Liver (tissue), 9 donors: ENCODE results near the gene SIPA1L3. TPM values are rescaled to one million over a fixed set of nuclear protein-coding genes. Genes with fewer than 3 reads are reported as not detected.

Experiments used
- DNase-seq: peaks from one replicate; pipeline ENCODE4 v3.0.0-alpha.2; 2017; ENCODE audit warnings: low spot score
- H3K27ac ChIP-seq, 2 donors: one replicate each; pipeline ENCODE4 v1.7.0; 2013; ENCODE audit warnings: inconsistent platforms in 2 of 2, low read length in 2 of 2, control low read depth in 1 of 2, low read depth in 1 of 2, mild to moderate bottlenecking in 1 of 2
- H3K27me3 ChIP-seq, 4 donors: one replicate each; pipeline versions ENCODE4 v1.6.1 to v1.7.0; 2013; ENCODE audit warnings: low read length in 3 of 4, inconsistent platforms in 1 of 4, mild to moderate bottlenecking in 1 of 4, moderate library complexity in 1 of 4; ENCODE audit not compliant: control insufficient read depth in 4 of 4, insufficient read depth in 4 of 4
- H3K36me3 ChIP-seq, 4 donors: one replicate each; pipeline versions ENCODE4 v1.6.1 to v1.7.0; 2013; ENCODE audit warnings: low read length in 3 of 4, mild to moderate bottlenecking in 3 of 4, low read depth in 1 of 4, moderate library complexity in 1 of 4; ENCODE audit not compliant: control insufficient read depth in 4 of 4, insufficient read depth in 3 of 4
- H3K4me1 ChIP-seq, 4 donors: one replicate each; pipeline versions ENCODE4 v1.6.1 to v1.7.0; 2013; ENCODE audit warnings: low read length in 3 of 4, mild to moderate bottlenecking in 3 of 4, moderate library complexity in 1 of 4; ENCODE audit not compliant: control insufficient read depth in 4 of 4, insufficient read depth in 4 of 4
- H3K4me3 ChIP-seq, 3 donors: one replicate each; pipeline versions ENCODE4 v1.6.1 to v1.7.0; 2013; ENCODE audit warnings: low read length in 3 of 3, control low read depth in 1 of 3, low read depth in 1 of 3, mild to moderate bottlenecking in 1 of 3
- H3K9ac ChIP-seq, 2 donors: one replicate each; pipeline ENCODE4 v1.7.0; 2013; ENCODE audit warnings: low read length in 2 of 2, mild to moderate bottlenecking in 2 of 2, moderate library complexity in 2 of 2, control low read depth in 1 of 2, low read depth in 1 of 2
- H3K9me3 ChIP-seq, 4 donors: one replicate each; pipeline versions ENCODE4 v1.6.1 to v1.7.0; 2013; ENCODE audit warnings: low read length in 3 of 4; ENCODE audit not compliant: control insufficient read depth in 4 of 4
- FOXA1 ChIP-seq: IDR thresholded peaks from 2 replicates; pipeline ENCODE4 v1.6.1; 2016; ENCODE audit warnings: antibody characterized with exemption
- GABPA ChIP-seq, 2 donors: IDR thresholded peaks in 1 of 2; conservative IDR thresholded peaks in 1 of 2; 2 replicates each; pipeline ENCODE4 v1.6.1; 2016; ENCODE audit warnings: antibody characterized with exemption in 2 of 2, mild to moderate bottlenecking in 1 of 2, moderate library complexity in 1 of 2
- HNF4A ChIP-seq, 2 donors: conservative IDR thresholded peaks; 2 replicates each; pipeline ENCODE4 v1.6.1; 2016; ENCODE audit warnings: antibody characterized with exemption in 2 of 2, mild to moderate bottlenecking in 2 of 2
- JUND ChIP-seq, 2 donors: IDR thresholded peaks; 2 replicates each; pipeline ENCODE4 v1.6.1; 2016; ENCODE audit warnings: antibody characterized with exemption in 2 of 2
- RAD21 ChIP-seq, 2 donors: IDR thresholded peaks; 2 replicates each; pipeline ENCODE4 v1.6.1; 2016; ENCODE audit warnings: antibody characterized with exemption in 2 of 2, mild to moderate bottlenecking in 2 of 2
- RXRA ChIP-seq, 2 donors: IDR thresholded peaks; 2 replicates each; pipeline ENCODE4 v1.6.1; 2017 to 2018; ENCODE audit warnings: antibody characterized with exemption in 2 of 2, mild to moderate bottlenecking in 1 of 2
- SP1 ChIP-seq: IDR thresholded peaks from 2 replicates; pipeline ENCODE4 v1.6.1; 2018; ENCODE audit warnings: antibody characterized with exemption, mild to moderate bottlenecking
- TAF1 ChIP-seq: conservative IDR thresholded peaks from 2 replicates; pipeline ENCODE4 v1.6.1; 2016; ENCODE audit warnings: antibody characterized with exemption, mild to moderate bottlenecking
- YY1 ChIP-seq: IDR thresholded peaks from 2 replicates; pipeline ENCODE4 v1.6.1; 2016; ENCODE audit warnings: antibody characterized with exemption, mild to moderate bottlenecking
- WGBS: extraction: QIAGEN DNeasy Blood & Tissue Kit; methylation state at CpG from one replicate; pipeline ENCODE4 v1.1.7; 2013; 5-methylcytosine and 5-hydroxymethylcytosine counted together
- polyA plus RNA-seq, 2 donors: library from polyadenylated mRNA; stranded (reverse) in 1 of 2; unstranded in 1 of 2; fragments of 200-250 nt in 1 of 2; fragments of >200 nt in 1 of 2; fragmentation: Nextera tagmentation in 1 of 2; extraction: Ambion mirVana in 1 of 2; gene quantifications; one replicate each; pipeline versions ENCODE4 v1.2.1 to v1.2.3, GENCODE V29; 2013 to 2015
- total RNA-seq, 2 donors: library from RNA; depleted of rRNA; stranded (reverse); fragments of >200 nt; gene quantifications; one replicate each; pipeline ENCODE4 v1.2.3, GENCODE V29; 2014
- TF ChIP-seq, protein P1 (sequence below): IDR thresholded peaks from 2 replicates; pipeline ENCODE4 v1.6.1; 2016; ENCODE audit warnings: antibody characterized with exemption
- TF ChIP-seq, protein P2 (sequence below): IDR thresholded peaks from 2 replicates; pipeline ENCODE4 v1.6.1; 2016; ENCODE audit warnings: antibody characterized with exemption
- TF ChIP-seq, protein P3 (sequence below): fragments of 150-350 bp; IDR thresholded peaks from 2 replicates; pipeline ENCODE4 v1.5.1; 2017; ENCODE audit warnings: improper control_type of control experiment, low read depth, low read length; ENCODE audit not compliant: missing input control
- TF ChIP-seq, protein P4 (sequence below): IDR thresholded peaks from 2 replicates; pipeline ENCODE4 v1.6.1; 2016; ENCODE audit warnings: antibody characterized with exemption
- TF ChIP-seq, protein P5 (sequence below): IDR thresholded peaks from 2 replicates; pipeline ENCODE4 v1.6.1; 2016; ENCODE audit warnings: antibody characterized with exemption, mild to moderate bottlenecking
- donor health status: healthy.
- donor health status: healthy.
- donor health status: healthy.
- donor health status: healthy.
- donor health status: healthy.

SIPA1L3 gene, protein sequence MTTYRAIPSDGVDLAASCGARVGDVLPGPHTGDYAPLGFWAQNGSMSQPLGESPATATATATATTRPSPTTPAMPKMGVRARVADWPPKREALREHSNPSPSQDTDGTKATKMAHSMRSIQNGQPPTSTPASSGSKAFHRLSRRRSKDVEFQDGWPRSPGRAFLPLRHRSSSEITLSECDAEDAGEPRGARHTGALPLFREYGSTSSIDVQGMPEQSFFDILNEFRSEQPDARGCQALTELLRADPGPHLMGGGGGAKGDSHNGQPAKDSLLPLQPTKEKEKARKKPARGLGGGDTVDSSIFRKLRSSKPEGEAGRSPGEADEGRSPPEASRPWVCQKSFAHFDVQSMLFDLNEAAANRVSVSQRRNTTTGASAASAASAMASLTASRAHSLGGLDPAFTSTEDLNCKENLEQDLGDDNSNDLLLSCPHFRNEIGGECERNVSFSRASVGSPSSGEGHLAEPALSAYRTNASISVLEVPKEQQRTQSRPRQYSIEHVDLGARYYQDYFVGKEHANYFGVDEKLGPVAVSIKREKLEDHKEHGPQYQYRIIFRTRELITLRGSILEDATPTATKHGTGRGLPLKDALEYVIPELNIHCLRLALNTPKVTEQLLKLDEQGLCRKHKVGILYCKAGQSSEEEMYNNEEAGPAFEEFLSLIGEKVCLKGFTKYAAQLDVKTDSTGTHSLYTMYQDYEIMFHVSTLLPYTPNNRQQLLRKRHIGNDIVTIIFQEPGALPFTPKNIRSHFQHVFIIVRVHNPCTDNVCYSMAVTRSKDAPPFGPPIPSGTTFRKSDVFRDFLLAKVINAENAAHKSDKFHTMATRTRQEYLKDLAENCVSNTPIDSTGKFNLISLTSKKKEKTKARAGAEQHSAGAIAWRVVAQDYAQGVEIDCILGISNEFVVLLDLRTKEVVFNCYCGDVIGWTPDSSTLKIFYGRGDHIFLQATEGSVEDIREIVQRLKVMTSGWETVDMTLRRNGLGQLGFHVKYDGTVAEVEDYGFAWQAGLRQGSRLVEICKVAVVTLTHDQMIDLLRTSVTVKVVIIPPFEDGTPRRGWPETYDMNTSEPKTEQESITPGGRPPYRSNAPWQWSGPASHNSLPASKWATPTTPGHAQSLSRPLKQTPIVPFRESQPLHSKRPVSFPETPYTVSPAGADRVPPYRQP (N-terminal part only)
- total RNA-seq = 10 to 100 TPM in 1 of 2 donors, 1 to 10 TPM in 1; 6.4 to 10.0 TPM
- polyA plus RNA-seq = 1 to 10 TPM; 2.4 to 2.5 TPM

DNA sequence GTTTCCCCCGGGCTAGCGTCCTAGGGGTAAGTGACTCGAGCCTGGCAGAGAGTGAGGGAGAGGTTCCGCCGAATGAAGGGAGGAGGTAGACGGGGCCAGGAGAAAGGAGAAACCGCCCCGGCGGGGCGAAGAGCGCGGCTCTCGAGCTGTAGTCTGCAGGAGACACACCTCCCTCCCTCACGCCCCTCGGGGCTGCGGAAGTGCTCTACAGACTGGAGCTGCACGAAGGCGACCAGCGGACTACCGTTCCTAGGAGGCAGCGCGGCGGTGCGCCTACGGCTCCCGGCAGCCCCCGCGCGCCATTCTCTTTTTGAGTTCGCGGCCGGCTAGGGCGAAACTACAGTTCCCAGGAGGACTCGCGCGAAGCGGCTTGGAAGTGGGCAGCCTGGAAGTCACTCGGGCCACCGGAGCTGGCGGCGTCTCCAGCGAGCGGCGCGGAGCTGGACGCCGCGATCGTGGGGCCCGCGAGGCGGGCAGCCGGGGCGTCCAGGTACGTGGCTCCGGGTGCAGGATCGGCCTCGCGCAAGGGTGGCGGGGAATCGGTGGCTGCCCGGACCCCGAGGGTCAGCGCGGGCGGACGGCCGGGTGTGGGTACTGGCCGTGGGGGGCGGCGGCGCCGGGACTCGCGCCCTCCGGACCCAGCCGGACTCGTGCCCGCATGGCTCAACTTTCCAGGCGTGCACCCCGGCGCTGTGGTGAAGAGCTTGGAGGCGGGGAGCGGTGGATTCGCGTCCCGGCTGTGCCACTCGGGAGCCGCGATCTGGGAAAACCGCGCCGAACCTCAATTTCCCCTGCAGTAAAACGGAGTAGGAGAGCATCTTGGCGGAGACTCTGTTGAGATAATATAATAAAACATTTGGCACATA lies at the start of gene SIPA1L3:
Gene SIPA1L3 (plus strand): TSS at position 340 of the 866 bp plus-strand sequence. CDS start 174,358 bp downstream, outside the sequence.
- no peak for TF ChIP-seq JUND (IDR thresholded peaks at IDR 0.05)
- peak; percentile 47 to 59 for TF ChIP-seq RAD21 (IDR thresholded peaks at IDR 0.05)
- peak in 1 of 2 donors; percentile 78 for TF ChIP-seq GABPA (IDR thresholded peaks at IDR 0.05 in 1 of 2, conservative IDR thresholded peaks at IDR 0.05 in 1 of 2)
- no peak for TF ChIP-seq FOXA1
- peak in 1 of 2 donors; percentile 18 for TF ChIP-seq HNF4A (conservative IDR thresholded peaks at IDR 0.05)
- TF ChIP-seq, protein P1, sequence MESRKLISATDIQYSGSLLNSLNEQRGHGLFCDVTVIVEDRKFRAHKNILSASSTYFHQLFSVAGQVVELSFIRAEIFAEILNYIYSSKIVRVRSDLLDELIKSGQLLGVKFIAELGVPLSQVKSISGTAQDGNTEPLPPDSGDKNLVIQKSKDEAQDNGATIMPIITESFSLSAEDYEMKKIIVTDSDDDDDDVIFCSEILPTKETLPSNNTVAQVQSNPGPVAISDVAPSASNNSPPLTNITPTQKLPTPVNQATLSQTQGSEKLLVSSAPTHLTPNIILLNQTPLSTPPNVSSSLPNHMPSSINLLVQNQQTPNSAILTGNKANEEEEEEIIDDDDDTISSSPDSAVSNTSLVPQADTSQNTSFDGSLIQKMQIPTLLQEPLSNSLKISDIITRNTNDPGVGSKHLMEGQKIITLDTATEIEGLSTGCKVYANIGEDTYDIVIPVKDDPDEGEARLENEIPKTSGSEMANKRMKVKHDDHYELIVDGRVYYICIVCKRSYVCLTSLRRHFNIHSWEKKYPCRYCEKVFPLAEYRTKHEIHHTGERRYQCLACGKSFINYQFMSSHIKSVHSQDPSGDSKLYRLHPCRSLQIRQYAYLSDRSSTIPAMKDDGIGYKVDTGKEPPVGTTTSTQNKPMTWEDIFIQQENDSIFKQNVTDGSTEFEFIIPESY = peak; percentile 65
- TF ChIP-seq, protein P2, sequence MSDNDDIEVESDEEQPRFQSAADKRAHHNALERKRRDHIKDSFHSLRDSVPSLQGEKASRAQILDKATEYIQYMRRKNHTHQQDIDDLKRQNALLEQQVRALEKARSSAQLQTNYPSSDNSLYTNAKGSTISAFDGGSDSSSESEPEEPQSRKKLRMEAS = peak; percentile 17
- peak; percentile 68 for TF ChIP-seq TAF1
- TF ChIP-seq, protein P3, sequence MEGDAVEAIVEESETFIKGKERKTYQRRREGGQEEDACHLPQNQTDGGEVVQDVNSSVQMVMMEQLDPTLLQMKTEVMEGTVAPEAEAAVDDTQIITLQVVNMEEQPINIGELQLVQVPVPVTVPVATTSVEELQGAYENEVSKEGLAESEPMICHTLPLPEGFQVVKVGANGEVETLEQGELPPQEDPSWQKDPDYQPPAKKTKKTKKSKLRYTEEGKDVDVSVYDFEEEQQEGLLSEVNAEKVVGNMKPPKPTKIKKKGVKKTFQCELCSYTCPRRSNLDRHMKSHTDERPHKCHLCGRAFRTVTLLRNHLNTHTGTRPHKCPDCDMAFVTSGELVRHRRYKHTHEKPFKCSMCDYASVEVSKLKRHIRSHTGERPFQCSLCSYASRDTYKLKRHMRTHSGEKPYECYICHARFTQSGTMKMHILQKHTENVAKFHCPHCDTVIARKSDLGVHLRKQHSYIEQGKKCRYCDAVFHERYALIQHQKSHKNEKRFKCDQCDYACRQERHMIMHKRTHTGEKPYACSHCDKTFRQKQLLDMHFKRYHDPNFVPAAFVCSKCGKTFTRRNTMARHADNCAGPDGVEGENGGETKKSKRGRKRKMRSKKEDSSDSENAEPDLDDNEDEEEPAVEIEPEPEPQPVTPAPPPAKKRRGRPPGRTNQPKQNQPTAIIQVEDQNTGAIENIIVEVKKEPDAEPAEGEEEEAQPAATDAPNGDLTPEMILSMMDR = no peak
- TF ChIP-seq, protein P4, sequence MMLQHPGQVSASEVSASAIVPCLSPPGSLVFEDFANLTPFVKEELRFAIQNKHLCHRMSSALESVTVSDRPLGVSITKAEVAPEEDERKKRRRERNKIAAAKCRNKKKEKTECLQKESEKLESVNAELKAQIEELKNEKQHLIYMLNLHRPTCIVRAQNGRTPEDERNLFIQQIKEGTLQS = no peak
- TF ChIP-seq, protein P5, sequence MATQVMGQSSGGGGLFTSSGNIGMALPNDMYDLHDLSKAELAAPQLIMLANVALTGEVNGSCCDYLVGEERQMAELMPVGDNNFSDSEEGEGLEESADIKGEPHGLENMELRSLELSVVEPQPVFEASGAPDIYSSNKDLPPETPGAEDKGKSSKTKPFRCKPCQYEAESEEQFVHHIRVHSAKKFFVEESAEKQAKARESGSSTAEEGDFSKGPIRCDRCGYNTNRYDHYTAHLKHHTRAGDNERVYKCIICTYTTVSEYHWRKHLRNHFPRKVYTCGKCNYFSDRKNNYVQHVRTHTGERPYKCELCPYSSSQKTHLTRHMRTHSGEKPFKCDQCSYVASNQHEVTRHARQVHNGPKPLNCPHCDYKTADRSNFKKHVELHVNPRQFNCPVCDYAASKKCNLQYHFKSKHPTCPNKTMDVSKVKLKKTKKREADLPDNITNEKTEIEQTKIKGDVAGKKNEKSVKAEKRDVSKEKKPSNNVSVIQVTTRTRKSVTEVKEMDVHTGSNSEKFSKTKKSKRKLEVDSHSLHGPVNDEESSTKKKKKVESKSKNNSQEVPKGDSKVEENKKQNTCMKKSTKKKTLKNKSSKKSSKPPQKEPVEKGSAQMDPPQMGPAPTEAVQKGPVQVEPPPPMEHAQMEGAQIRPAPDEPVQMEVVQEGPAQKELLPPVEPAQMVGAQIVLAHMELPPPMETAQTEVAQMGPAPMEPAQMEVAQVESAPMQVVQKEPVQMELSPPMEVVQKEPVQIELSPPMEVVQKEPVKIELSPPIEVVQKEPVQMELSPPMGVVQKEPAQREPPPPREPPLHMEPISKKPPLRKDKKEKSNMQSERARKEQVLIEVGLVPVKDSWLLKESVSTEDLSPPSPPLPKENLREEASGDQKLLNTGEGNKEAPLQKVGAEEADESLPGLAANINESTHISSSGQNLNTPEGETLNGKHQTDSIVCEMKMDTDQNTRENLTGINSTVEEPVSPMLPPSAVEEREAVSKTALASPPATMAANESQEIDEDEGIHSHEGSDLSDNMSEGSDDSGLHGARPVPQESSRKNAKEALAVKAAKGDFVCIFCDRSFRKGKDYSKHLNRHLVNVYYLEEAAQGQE = peak; percentile 31
- TF ChIP-seq SP1 = peak; percentile 57
- TF ChIP-seq YY1 = peak; percentile 92
- TF ChIP-seq RXRA (IDR thresholded peaks at IDR 0.05) = peak; percentile 11 to 39
- Histone ChIP-seq H3K9ac (peak within 1 kb of the TSS; percentile 42 to 71), H3K4me1 (peaks cover 0 to 19% (median 13%) of the 10 kb centered on the region in 4 donors), H3K9me3 (no peaks in the 10 kb centered on the region), H3K36me3 (no peaks in the 10 kb centered on the region), H3K4me3 (peak within 1 kb of the TSS; percentile 90 to 98 (median 98)), H3K27ac (peak within 1 kb of the TSS; percentile 69 to 71), H3K27me3 (no peaks in the 10 kb centered on the region)
- WGBS = under 1% methylated on average over 95 of the region's 95 CpGs
- DNase-seq = peak; percentile 90
